Measurements from ENCODE around the gene CCNL1. TPM values are rescaled to one million over a fixed set of nuclear protein-coding genes. Genes with fewer than 3 reads are reported as not detected.

Gene CCNL1
- total RNA-seq, 1 experiment from 2014 or later, result 118 TPM

GRCh38 chr3:157149136-157149696 lies 10.7 kb downstream of the CCNL1 start:
- no TSS peak for BruUV-seq (replicated peaks)
- CTCF ChIA-PET, result no interaction called here
- POLR2A ChIA-PET, result interaction anchor here (0.6 kb wide), 1 partner anchor 726 kb away, joined by 8 read pairs; no protein-coding TSS in a partner anchor
- Histone ChIP-seq H3K36me3 (ENCODE audit: control insufficient read depth, insufficient read depth, low read length) (peaks cover 98% of the 10 kb centered on the region), H3K27ac (ENCODE audit: low read length) (no peak overlapping the region), H3K9me3 (ENCODE audit: control insufficient read depth, insufficient read depth, low read depth, low read length) (no peaks in the 10 kb centered on the region), H3K4me1 (ENCODE audit: control insufficient read depth, insufficient read depth, low read length) (peaks cover 10% of the 10 kb centered on the region), H3K4me3 (ENCODE audit: low read depth in 2 of 2, low read length in 2 of 2) (no peak overlapping the region), H3K27me3 (ENCODE audit: control insufficient read depth, insufficient read depth, low read length) (no peaks in the 10 kb centered on the region)
- ATAC-seq, result no peak
- TF ChIP-seq TCF7L2 (IDR thresholded peaks at IDR 0.05; ENCODE audit: low read depth, low read length), result no peak
- no peak for TF ChIP-seq CTCF (IDR thresholded peaks at IDR 0.05)
- no peak for TF ChIP-seq SIN3A (IDR thresholded peaks at IDR 0.05; ENCODE audit: borderline replicate concordance, insufficient read depth, low read depth, low read length)
- TF ChIP-seq REST (IDR thresholded peaks at IDR 0.05; ENCODE audit: insufficient read depth in 1 of 2, low read depth in 2 of 2, low read length in 1 of 2), result no peak
- no peak for TF ChIP-seq POLR2AphosphoS5 (IDR thresholded peaks at IDR 0.05; ENCODE audit: low read depth, low read length)
- intact Hi-C loops (cut with micrococcal nuclease; ENCODE audit: unreplicated experiment), result no loop called here
- in situ Hi-C loops (cut with HindIII; ENCODE audit: low pct_unique_long_range_greater_than_20kb, low sequenced_read_pairs), result no loop called here
- DNase-seq (ENCODE audit: low read depth, low spot score), result no peak

GRCh38 chr3:157148196-157148889 lies 11.6 kb downstream of the CCNL1 start:
- BruUV-seq (replicated peaks), result no TSS peak
- intact Hi-C loops (cut with micrococcal nuclease; ENCODE audit: unreplicated experiment) (no loop called here), in situ Hi-C loops (cut with HindIII; ENCODE audit: low pct_unique_long_range_greater_than_20kb, low sequenced_read_pairs) (no loop called here)
- ChIA-PET CTCF (no interaction called here), POLR2A (no interaction called here)
- H3K36me3 ChIP-seq (ENCODE audit: control insufficient read depth, insufficient read depth, low read length), result peaks cover 94% of the 10 kb centered on the region
- no peak overlapping the region for H3K4me3 ChIP-seq (ENCODE audit: low read depth in 2 of 2, low read length in 2 of 2)
- H3K9me3 ChIP-seq (ENCODE audit: control insufficient read depth, insufficient read depth, low read depth, low read length), result no peaks in the 10 kb centered on the region
- ATAC-seq (no peak), DNase-seq (ENCODE audit: low read depth, low spot score) (no peak)
- peaks cover under 1% of the 10 kb centered on the region for H3K4me1 ChIP-seq (ENCODE audit: control insufficient read depth, insufficient read depth, low read length)
- H3K27me3 ChIP-seq (ENCODE audit: control insufficient read depth, insufficient read depth, low read length), result no peaks in the 10 kb centered on the region
- TF ChIP-seq SIN3A (IDR thresholded peaks at IDR 0.05; ENCODE audit: borderline replicate concordance, insufficient read depth, low read depth, low read length), result no peak
- no peak for TF ChIP-seq TCF7L2 (IDR thresholded peaks at IDR 0.05; ENCODE audit: low read depth, low read length)
- no peak for TF ChIP-seq REST (IDR thresholded peaks at IDR 0.05; ENCODE audit: insufficient read depth in 1 of 2, low read depth in 2 of 2, low read length in 1 of 2)
- no peak for TF ChIP-seq POLR2AphosphoS5 (IDR thresholded peaks at IDR 0.05; ENCODE audit: low read depth, low read length)
- TF ChIP-seq CTCF (IDR thresholded peaks at IDR 0.05), result no peak
- H3K27ac ChIP-seq (ENCODE audit: low read length), result no peak overlapping the region

Measured in Panc1 (cell line).